Upper lobe of left lung (tissue), 6 donors: ENCODE results near the gene MBNL2. TPM values are rescaled to one million over a fixed set of nuclear protein-coding genes. Genes with fewer than 3 reads are reported as not detected.
"Not testable (repeated sequence)": the region's sequence is repeated elsewhere in the genome, so short reads cannot be mapped to it uniquely, and the experiment has no call there.

Source experiments
- ATAC-seq, 2 donors: fragments of 200-7000 bp; cut with Tn5 transposase; one replicate each; pipeline ENCODE4 v1.9.1; 2022; ENCODE audit warnings: mild to moderate bottlenecking in 2 of 2, moderate library complexity in 2 of 2; ENCODE audit not compliant: low FRiP score in 2 of 2
- DNase-seq, 2 donors: peaks; one replicate each; pipeline ENCODE4 v3.0.0-alpha.2; 2019 to 2020
- H3K27ac ChIP-seq, 4 donors: fragments of 200-600 bp; sonication (generic); one replicate each; pipeline ENCODE4 v1.5.1; 2016 to 2019
- H3K27me3 ChIP-seq, 4 donors: fragments of 200-600 bp; sonication (generic); one replicate each; pipeline ENCODE4 v1.5.1; 2017 to 2019
- H3K36me3 ChIP-seq, 4 donors: fragments of 200-600 bp; sonication (generic); one replicate each; pipeline ENCODE4 v1.5.1; 2016 to 2019
- H3K4me1 ChIP-seq, 4 donors: fragments of 200-600 bp; sonication (generic); one replicate each; pipeline ENCODE4 v1.5.1; 2018 to 2019
- H3K4me3 ChIP-seq, 4 donors: fragments of 200-600 bp; sonication (generic); one replicate each; pipeline ENCODE4 v1.5.1; 2017 to 2019; ENCODE audit warnings: mild to moderate bottlenecking in 2 of 4, moderate library complexity in 1 of 4
- H3K9me3 ChIP-seq, 4 donors: fragments of 200-600 bp; sonication (generic); one replicate each; pipeline ENCODE4 v1.5.1; 2018 to 2019
- CTCF ChIP-seq, 6 experiments: fragments of 450-650 bp in 4 of 6; fragments of 200-600 bp in 2 of 6; sonication (generic) in 2 of 6; IDR thresholded peaks; one replicate each; pipeline ENCODE4 v1.5.1; 2016 to 2019; ENCODE audit warnings: antibody characterized with exemption in 6 of 6
- EP300 ChIP-seq, 4 donors: sonication (generic); formaldehyde crosslinking; IDR thresholded peaks; one replicate each; pipeline ENCODE4 v1.5.1; 2017; ENCODE audit warnings: antibody characterized with exemption in 4 of 4, control low read depth in 2 of 4
- POLR2A ChIP-seq, 4 donors: fragments of 450-650 bp; IDR thresholded peaks; one replicate each; pipeline ENCODE4 v1.5.1; 2016 to 2017; ENCODE audit warnings: antibody characterized with exemption in 4 of 4, mild to moderate bottlenecking in 2 of 4
- POLR2AphosphoS5 ChIP-seq, 2 donors: sonication (generic); formaldehyde crosslinking; IDR thresholded peaks; one replicate each; pipeline ENCODE4 v1.5.1; 2017; ENCODE audit warnings: antibody characterized with exemption in 2 of 2
- WGBS, 2 donors: methylation state at CpG; one replicate each; pipeline ENCODE4 v1.1.5; 2017 to 2018; 5-methylcytosine and 5-hydroxymethylcytosine counted together
- total RNA-seq, 6 donors: library from RNA; depleted of rRNA in 4 of 6; stranded (reverse); fragments of >200 nt in 4 of 6; gene quantifications; one replicate each; pipeline versions ENCODE4 v1.1.0 to v1.2.1, GENCODE V29; 2016 to 2021
- donor health status: DM: no; HTN: no; CAD: no; lungs with moderate emphysema.
- donor health status: DM: no; HTN: yes; CAD: no; lungs with severe emphysema.

The MBNL2 gene
- total RNA-seq, 6 donors from 2014 or later, result 40.9 to 78.4 (median 51.3) TPM

DNA sequence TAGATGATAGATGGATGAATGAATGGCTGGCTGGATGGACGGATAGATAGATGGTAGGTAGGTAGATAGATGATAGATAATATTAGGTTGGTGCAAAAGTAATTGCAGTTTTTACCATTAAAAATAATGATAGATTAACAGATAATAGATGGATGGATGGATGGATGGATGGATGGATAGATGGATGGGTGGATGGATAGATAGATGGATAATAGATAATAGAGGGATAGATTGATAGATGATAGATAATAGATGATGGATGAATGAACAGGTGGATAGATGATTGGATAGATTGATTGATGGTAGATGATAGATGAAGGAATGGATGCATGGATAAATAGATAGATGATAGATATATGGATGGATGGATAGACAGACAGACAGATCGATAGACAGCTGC is 124.0 kb downstream of the MBNL2 start:
- 96 to 97% methylated on average over 2 of the region's 2 CpGs for WGBS, 2 donors
- no peaks in the 10 kb centered on the region for H3K27me3 ChIP-seq
- no peaks in the 10 kb centered on the region for H3K9me3 ChIP-seq
- ATAC-seq (no peak), DNase-seq (no peak)
- no peak overlapping the region for H3K27ac ChIP-seq
- TF ChIP-seq POLR2AphosphoS5 (IDR thresholded peaks at IDR 0.05) (no peak), CTCF (IDR thresholded peaks at IDR 0.05) (no peak), EP300 (IDR thresholded peaks at IDR 0.05) (no peak), POLR2A (IDR thresholded peaks at IDR 0.05) (no peak)
- peaks cover 0 to 12% (median 7%) of the 10 kb centered on the region in 4 donors for H3K4me1 ChIP-seq
- H3K4me3 ChIP-seq, result no peak overlapping the region
- peaks cover 8 to 52% (median 27%) of the 10 kb centered on the region in 4 donors for H3K36me3 ChIP-seq

- ATAC-seq, result no peak
- no peak overlapping the region for H3K27ac ChIP-seq
- H3K4me3 ChIP-seq, result no peak overlapping the region
- DNase-seq, result peak in 1 of 2 donors; percentile 68
- peaks cover 0 to 8% (median 4%) of the 10 kb centered on the region in 4 donors for H3K4me1 ChIP-seq
- no peaks in the 10 kb centered on the region for H3K27me3 ChIP-seq
- TF ChIP-seq POLR2AphosphoS5 (IDR thresholded peaks at IDR 0.05) (no peak), EP300 (IDR thresholded peaks at IDR 0.05) (no peak), POLR2A (IDR thresholded peaks at IDR 0.05) (no peak), CTCF (IDR thresholded peaks at IDR 0.05) (no peak)
- H3K9me3 ChIP-seq, result no peaks in the 10 kb centered on the region
- WGBS, 2 donors, result 95 to 96% methylated on average over 30 to 39 of the region's 39 CpGs
- H3K36me3 ChIP-seq, result peaks cover 8 to 59% (median 28%) of the 10 kb centered on the region in 4 donors
These were observed 124.6 kb downstream of the MBNL2 start for GRCh38 chr13:97346561-97347254.

DNA sequence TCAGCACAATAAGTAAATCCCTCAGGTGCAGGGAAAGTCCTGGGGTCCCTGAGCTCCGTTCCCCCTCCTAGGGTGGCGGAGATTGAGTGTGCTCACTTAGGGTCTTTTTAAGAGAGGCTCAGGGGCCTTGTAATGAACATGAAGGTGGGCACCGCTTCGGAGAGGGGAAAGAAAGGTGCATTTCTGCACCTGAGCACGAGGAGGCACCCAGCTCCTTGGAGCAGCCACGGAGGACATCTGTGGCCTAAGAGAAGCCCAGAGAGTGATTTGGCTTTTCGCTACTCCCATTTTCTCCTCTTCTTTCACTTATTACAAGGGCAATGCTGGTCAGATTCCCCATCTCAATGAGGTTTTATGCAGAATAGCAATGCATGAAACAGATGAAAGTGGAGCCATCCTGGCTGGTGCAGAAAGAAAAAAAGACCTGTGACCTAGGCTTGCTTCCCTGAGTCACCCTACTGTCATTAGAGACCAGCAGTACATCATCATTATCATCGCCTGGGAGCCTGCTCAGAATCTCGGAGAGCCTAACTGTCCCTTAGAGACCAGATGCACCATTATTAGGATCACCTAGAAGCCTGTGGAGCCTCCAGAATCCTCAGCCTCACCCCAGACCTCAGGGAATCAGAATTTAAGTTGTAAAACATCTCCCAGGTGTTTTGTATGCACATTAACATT is 125.3 kb downstream of the MBNL2 start:
- no peak for DNase-seq
- Histone ChIP-seq H3K4me3 (no peak overlapping the region), H3K27me3 (no peaks in the 10 kb centered on the region), H3K9me3 (no peaks in the 10 kb centered on the region), H3K4me1 (peaks cover 0 to 8% (median 4%) of the 10 kb centered on the region in 4 donors), H3K36me3 (peaks cover 8 to 65% (median 28%) of the 10 kb centered on the region in 4 donors), H3K27ac (no peak overlapping the region)
- no peak for ATAC-seq
- WGBS, 2 donors, result 93 to 96% methylated on average over 9 of the region's 9 CpGs
- TF ChIP-seq EP300 (IDR thresholded peaks at IDR 0.05) (no peak), POLR2AphosphoS5 (IDR thresholded peaks at IDR 0.05) (no peak), POLR2A (IDR thresholded peaks at IDR 0.05) (no peak), CTCF (IDR thresholded peaks at IDR 0.05) (no peak)

- 97 to 98% methylated on average over 5 of the region's 5 CpGs for WGBS, 2 donors
- Histone ChIP-seq H3K27me3 (no peaks in the 10 kb centered on the region), H3K27ac (no peak overlapping the region), H3K4me1 (peaks cover 0 to 4% (median 2%) of the 10 kb centered on the region in 4 donors), H3K36me3 (peaks cover 8 to 67% (median 28%) of the 10 kb centered on the region in 4 donors), H3K4me3 (no peak overlapping the region), H3K9me3 (no peaks in the 10 kb centered on the region)
- TF ChIP-seq POLR2A (IDR thresholded peaks at IDR 0.05), result no peak
- no peak for TF ChIP-seq EP300 (IDR thresholded peaks at IDR 0.05)
- no peak for TF ChIP-seq POLR2AphosphoS5 (IDR thresholded peaks at IDR 0.05)
- TF ChIP-seq CTCF (IDR thresholded peaks at IDR 0.05), result no peak
- DNase-seq (no peak), ATAC-seq (no peak)
These were observed 126.5 kb downstream of the MBNL2 start for GRCh38 chr13:97348569-97349100.

DNA sequence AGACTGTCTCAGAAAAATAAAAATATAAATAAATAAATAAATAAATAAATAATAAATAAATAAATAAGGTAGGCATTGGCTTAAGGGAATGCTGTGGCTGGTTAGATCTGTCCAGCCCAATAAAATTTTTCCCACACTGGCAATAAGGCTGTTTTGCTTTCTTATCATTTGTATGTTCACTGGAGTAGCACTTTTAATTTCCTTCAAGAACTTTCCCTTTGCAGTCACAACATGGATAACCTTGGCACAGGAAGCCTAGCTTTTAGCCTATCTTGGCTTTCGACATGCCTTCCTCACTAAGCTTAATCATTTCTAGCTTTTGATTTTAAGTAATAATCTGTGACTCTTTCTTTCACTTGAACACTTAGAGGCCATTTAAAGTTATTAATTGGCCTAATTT is 129.9 kb downstream of the MBNL2 start:
- ATAC-seq, DNase-seq, H3K4me3 ChIP-seq, H3K9me3 ChIP-seq, H3K27me3 ChIP-seq: not testable (repeated sequence)
- 38 to 55% methylated on average over 1 of the region's 1 CpG for whole genome bisulfite sequencing, 2 donors
- H3K36me3 ChIP-seq, result peaks cover 3 to 76% (median 23%) of the 10 kb centered on the region in 4 donors
- H3K4me1 ChIP-seq, result peaks cover 0 to 11% (median 0%) of the 10 kb centered on the region in 4 donors
- peak overlapping the region in 1 of 4 donors; percentile 42 for H3K27ac ChIP-seq
